GM19397 (cell line): Measurements from ENCODE around the gene RAB34.

Experiments used
- ATAC-seq: cut with Tn5 transposase; IDR thresholded peaks from one replicate; pipeline ENCODE4 v1.9.1; 2021; ENCODE audit warnings: mild to moderate bottlenecking, moderate library complexity; ENCODE audit not compliant: unreplicated experiment

RAB34 gene, protein sequence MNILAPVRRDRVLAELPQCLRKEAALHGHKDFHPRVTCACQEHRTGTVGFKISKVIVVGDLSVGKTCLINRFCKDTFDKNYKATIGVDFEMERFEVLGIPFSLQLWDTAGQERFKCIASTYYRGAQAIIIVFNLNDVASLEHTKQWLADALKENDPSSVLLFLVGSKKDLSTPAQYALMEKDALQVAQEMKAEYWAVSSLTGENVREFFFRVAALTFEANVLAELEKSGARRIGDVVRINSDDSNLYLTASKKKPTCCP

DNA sequence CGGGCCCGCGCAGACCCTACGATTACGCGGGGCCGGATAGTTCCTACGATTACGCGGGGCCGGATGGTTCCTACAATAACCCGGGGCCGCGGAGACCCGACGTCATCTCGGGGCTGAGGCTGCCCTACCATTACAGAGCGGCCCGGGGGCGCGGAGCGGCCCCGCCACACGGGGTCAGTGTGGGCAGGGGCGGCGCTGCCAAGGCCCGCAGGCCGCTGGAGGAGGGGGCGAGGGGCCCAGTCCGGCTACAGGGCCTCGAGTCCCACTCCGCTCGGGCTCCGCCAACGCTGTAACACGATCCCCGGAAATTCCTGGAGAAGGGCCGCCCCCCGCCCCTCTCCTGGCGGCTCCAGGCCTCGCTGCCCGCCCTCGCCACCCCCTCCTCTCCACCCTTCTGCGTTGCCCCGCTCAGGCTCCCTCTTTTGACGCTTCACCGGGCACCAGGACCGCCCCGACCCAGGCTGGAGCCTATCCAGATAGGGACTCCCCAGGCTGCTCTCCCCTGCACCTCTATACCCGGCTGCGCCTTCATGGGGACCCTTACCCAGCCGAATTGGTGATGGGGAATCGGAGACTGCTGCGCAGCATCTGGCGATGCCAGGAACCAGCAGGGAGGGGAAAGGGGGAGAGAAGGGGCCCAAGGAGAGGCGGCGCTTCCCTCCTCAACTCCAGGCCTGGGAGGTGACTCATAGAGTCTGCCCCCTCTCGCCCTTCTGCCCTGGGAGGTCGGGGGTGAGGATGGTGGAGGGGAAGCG lies at the start of gene RAB34:
TSS of gene RAB34 (minus strand) at position 291 of the 755 bp plus-strand sequence. CDS start 602 bp downstream, outside the sequence.
- no peak for ATAC-seq

DNA sequence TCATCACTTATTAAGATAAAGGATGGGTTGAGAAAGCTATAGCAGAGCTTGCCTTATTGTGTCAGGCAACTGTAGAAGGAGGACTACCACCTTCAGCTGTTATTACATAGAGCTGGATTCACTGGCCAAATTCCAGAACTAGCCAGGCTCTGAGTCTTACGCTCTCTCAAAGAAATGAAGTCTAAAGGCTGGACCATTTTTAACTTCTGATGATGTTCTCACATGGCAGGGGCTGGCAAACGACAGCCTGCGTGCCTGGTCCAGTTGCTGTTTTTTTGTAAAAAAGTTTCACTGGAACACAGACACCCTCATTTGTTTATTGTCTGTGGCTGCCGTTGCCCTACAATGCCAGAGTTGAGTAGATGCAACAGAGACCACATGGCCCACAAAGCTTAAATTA lies 47.4 kb upstream of the RAB34 start:
- ATAC-seq, result no peak

DNA sequence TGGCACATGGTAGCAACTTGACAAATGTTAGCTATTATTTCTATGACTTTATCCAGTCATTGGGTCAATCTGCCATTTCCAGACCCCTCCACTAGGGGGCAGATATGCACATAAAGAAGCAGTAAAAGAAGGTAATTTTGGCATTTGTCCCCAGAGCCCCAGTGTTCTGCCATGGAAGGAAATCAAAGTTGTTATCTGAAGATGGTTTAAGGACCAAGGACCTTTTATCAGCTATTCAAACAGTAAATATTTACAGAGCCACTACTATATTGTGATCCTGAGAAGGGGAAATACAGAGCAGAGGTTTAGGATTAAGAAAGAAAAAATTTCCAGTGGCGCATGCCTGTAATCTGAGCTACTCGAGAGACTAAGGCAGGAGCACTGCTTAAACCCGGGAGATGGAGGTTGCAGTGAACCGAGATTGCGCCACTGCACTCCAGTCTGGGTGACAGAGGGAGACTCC lies 46.2 kb upstream of the RAB34 start:
- no peak for ATAC-seq

DNA sequence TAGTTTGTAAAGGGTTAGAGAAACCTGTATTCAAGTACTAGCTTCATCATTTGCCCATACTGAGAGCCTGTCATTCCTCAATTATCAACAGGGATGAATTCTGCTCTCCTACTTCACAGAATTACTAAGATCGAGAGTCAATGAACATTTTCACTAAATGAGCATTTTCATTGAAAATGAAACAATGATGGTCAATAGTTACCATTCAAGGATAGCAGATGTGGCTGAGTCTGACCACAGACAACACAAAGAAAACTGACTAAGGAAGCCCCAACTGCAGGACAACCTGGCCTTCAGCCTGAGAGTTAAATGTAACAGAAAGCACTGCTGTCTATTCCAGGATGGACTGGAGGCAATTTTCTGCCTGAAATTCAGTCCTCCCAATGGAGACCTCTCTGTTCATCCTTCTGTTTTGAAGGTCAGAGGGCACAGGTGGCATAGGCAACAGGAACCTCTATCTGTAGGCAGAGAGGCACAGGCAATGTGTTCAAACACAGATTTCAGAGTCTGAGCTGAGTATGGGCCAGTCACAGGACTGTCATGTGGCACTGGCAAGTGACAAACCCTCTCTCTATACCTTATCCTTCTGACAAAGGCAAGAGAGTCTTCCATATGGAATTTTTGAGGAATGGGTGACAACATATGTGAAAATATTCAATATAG lies 45.6 kb upstream of the RAB34 start:
- no peak for ATAC-seq

DNA sequence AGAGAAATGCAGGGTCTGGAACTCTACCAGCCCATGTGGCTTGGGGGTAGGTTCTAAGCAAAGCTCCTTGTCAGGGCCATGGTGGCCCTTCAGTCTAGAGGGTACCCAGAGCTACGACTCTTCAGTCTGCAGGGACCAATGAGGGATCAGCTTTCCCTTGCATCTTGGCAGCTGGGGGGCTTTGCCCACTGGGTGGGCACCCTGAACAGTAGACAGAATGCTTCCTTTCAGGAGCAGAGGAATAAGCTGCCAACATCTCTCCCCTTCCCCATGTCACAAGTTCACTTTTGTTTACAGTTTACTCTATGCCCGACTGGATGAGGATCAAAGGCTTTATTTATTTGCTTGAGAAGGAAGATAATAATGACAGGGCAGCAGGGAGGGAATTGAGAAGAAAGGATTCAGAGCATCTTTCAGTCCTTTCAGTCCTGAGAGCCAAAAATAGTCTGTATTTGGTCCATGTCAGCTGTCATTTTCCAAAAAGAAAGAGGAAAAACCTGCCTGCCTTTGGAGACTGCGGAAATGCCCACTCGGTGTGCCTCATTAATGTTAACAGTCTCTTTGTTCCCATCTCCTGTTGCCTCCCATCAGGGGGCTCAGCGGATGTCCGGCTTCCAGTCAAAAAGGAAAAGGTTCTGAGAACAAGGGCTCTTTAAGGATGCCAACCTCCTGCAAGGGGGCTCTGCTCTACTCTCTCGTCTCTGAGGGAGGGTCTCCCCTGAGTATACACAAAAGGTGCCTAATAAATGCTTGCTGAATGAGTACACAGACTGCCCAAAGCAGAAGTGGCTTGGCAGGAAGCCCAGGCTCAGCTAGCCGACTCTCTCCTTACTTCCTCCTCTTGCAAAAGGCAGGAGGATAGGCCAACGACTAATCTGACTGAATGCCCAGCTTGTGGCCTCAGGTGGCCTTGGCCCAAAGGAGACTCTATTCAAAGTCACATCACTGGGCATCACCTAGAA lies 43.2 kb upstream of the RAB34 start:
- no peak for ATAC-seq

DNA sequence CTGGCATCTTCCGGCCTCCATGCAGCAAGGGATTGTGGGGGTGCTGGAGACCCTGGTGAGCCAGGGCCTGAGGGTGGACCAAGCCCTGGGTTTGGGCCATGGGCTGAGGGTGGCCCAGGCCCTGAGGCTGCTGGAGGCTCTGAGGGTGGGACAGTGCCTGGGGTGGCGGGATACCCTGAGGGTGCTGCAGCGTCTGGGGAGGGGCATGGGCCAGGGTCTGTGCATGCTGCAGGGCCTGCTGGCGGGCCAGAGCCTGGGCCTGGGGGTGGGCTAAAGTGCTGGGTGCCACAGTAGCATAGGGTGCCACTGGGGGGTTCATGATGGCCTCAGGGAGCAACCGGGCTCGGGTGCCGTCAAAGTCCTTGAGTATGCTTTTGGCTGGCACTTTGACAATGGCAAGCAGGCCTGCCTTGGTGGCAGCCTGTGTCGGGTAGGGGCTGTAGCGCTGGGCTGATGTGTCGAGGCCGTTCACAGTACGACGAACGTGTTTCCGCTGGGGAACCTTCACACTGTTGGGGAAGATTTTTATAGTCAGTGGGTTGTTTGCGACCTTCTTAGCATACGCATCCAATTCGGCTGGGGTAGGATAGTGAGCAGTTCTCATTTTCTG lies 41.7 kb upstream of the RAB34 start:
- no peak for ATAC-seq

DNA sequence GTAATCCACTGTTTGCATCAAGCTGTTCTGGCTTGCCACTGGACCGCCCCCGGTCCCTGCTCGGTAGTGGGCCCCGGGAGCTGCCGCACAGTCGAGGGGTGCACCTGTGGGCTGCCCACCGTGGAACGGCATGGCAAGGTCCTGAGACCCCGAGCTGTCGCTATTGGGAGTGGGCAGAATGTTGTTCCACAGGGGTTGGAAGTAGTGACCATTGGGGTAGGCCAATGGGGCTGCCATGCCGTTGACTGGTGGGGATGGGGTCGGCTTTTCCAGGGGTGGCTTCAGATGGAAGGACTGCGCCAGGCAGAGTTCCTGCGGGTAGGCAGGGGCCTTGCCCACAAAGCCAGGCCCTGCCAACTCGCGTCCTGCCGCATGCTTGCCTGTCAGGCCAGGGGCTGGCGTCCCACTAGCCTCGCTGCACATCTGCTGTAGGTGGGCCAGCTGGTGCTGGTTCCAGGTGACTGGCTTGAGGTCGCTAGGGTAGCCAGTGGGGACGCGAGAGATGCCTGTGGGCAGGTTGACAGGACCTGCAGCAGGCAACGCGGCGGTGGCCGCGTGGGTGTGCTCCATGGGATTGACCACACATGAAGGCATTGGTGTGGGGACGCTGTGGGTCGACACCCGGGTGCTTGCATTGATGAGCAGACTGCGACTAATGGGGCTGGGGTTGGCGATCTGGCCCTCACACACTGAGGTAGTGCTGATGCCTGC lies 40.9 kb upstream of the RAB34 start:
- ATAC-seq, result no peak

DNA sequence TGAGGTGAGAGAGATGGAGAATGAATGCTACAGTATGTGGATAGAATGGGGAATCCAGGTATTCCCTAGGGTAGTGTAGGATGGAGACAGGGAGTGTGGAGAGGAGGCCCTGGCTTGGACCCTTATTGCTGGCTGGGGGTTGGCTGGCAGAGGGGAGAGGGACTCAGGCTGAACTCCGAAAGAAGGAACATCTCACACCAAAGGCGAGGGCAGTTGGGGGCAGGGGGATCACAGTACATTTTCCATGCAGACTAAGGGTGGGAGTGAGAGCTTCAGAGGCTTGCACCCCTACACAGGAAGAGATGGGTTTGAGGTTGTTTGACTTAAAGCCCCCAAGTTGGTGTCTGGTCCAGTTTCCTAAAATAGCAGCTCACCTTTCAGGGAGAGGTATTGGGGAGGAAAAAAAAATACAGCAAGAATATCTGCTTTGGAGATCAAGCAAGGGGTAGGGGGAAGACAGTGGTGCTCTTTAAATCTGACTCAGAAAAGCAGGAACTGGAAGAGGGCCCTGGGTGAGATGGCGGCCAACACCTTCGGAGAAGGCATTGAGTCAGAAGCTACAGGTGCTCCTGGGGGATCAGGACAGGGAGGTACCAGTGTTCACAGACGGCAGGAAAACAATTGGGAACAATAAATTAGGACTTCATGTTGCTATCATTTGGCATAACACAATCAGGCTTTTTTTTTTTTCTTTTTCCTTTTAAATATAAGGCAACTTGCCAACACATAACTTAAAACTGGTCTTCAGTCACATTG lies 38.6 kb upstream of the RAB34 start:
- no peak for ATAC-seq

DNA sequence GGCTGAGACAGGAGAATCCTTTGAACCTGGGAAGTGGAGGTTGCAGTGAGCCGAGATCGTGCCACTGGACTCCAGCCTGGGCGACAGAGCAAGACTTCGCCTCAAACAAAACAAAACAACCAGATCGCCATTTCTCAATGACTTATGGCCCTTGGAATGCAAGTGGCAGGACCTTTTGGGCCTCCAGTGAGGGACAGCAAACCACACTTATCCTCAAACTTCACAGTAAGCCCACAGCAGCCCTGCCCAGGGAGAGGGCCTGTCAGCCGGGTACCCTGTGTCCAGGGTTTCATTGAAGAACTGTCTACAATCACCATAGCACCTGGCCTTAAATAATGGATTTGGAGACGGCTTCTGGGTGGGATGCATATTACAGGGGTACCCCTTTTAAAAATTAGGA lies 37.8 kb upstream of the RAB34 start:
- no peak for ATAC-seq

DNA sequence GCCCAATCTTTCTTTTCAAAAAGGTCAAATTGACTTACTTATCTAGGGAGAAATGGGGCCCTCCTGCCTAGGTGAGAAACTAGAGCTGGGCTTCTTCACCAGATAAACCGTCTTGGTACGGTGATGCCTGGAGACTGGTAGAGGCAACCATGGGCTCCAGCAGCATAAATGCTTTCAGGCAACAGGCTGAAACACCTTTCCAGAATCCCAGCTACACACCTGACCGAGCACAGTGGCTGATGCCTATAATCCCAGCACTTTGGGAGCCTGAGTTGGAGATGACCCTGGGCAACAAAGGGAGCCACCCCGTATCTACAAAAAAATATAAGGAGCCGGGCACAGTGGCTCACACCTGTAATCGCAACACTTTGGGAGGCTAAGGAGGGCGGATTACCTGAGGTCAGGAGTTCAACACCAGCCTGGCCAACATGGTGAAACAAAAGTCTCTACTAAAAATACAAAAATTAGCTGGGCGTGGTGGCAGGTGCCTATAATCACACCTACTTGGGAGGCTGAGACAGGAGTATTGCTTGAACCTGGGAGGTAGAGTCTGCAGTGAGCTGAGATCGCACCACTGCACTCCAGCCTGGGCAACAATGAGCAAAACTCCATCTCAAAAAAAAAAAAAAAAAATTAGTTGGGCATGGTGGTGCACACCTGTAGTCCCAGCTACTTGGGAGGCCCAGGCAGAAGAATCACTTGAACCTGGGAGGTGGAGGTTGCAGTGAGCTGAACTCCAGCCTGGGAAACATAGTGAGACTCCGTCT lies 34.1 kb upstream of the RAB34 start:
- ATAC-seq, result no peak

DNA sequence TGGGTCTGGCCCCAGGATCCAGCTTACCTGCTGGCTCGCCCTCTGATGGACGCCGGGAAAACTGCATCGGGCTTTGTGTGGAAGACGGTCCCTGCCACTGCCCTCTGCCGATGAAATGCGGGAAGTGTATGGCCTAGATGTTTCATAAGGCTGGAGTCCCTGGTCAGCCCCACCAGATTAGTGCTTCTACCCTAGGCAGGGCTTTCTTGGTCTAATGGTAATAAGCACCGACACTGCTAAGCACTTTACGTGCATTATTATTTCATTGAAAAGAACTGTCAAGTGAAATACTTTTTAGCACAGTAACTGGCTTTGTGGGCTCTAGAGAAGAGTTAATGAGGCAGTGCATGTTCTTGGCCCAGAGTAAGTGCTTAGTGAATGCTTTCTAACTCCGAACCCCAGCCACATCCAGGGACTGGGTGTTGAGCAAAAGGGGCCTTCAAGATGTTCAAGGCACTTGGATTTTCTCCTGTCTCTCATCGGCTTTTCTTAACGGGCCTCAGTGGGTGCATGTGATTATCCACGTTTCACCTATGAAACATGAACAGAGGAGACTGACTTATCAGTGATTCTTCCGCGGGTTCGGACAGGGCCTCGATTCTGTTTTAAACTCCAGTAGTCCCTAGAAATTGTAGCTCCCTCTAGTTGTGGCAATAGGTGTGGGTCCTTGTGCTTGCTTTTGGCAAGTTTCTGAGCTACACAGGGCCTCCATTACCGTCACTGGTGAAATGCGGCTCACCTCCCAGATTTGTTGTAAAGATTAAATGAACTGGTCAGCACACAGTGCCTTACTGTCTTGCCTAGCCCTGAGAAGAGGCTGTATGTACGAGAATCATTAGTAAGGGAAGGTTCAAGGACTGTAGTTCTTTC lies 32.7 kb upstream of the RAB34 start:
- ATAC-seq, result peak; percentile 56

DNA sequence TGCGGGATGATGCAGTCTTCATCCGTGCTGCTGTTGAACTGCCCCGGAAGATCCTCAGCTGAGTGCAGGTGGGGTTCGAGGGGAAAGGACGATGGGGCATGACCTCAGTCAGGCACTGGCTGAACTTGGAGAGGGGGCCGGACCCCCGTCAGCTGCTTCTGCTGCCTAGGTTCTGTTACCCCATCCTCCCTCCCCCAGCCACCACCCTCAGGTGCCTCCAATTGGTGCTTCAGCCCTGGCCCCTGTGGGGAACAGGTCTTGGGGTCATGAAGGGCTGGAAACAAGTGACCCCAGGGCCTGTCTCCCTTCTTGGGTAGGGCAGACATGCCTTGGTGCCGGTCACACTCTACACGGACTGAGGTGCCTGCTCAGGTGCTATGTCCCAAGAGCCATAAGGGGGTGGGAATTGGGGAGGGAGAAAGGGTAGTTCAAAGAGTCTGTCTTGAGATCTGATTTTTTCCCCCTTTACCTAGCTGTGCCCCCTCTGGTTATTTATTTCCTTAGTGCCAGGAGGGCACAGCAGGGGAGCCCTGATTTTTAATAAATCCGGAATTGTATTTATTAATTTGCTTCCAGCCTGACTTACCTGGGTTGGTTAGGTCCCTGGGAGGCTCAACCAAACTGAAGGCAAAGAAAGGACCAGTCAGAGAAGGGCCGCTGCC lies 32.0 kb upstream of the RAB34 start:
- ATAC-seq, result no peak

DNA sequence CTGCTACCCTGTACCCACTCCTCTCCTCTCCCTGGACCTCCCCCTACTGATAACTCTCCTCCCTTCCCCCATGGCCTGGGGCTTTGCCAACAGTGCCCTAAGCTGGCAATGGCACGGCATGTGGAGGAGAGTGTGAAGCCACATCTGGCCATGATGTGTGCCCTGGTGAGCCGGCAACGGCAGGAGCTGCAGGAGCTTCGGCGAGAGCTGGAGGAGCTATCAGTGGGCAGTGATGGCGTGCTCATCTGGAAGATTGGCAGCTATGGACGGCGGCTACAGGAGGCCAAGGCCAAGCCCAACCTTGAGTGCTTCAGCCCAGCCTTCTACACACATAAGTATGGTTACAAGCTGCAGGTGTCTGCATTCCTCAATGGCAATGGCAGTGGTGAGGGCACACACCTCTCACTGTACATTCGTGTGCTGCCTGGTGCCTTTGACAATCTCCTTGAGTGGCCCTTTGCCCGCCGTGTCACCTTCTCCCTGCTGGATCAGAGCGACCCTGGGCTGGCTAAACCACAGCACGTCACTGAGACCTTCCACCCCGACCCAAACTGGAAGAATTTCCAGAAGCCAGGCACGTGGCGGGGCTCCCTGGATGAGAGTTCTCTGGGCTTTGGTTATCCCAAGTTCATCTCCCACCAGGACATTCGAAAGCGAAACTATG lies 31.3 kb upstream of the RAB34 start:
- ATAC-seq, result no peak

DNA sequence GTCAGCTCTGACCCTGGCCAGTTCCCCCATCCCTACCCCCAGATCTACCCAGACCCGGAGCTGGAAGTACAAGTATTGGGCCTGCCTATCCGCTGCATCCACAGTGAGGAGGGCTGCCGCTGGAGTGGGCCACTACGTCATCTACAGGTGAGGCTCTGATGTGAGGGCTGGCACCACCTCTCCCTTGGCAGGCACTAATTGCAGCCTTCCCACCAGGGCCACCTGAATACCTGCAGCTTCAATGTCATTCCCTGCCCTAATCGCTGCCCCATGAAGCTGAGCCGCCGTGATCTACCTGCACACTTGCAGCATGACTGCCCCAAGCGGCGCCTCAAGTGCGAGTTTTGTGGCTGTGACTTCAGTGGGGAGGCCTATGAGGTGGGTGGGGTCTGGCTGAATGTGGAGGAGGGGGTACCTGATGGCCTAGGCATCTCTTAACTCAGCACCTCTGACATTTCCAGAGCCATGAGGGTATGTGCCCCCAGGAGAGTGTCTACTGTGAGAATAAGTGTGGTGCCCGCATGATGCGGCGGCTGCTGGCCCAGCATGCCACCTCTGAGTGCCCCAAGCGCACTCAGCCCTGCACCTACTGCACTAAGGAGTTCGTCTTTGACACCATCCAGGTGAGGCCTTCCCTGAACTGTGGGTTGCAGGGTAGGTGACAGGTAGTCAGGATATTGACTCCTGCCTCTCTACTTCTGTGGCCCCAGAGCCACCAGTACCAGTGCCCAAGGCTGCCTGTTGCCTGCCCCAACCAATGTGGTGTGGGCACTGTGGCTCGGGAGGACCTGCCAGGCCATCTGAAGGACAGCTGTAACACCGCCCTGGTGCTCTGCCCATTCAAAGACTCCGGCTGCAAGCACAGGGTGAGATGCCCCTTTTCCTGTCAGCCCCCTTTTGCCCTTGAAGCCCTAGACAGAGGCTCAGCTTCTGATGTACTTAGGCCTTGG lies 30.4 kb upstream of the RAB34 start:
- no peak for ATAC-seq

DNA sequence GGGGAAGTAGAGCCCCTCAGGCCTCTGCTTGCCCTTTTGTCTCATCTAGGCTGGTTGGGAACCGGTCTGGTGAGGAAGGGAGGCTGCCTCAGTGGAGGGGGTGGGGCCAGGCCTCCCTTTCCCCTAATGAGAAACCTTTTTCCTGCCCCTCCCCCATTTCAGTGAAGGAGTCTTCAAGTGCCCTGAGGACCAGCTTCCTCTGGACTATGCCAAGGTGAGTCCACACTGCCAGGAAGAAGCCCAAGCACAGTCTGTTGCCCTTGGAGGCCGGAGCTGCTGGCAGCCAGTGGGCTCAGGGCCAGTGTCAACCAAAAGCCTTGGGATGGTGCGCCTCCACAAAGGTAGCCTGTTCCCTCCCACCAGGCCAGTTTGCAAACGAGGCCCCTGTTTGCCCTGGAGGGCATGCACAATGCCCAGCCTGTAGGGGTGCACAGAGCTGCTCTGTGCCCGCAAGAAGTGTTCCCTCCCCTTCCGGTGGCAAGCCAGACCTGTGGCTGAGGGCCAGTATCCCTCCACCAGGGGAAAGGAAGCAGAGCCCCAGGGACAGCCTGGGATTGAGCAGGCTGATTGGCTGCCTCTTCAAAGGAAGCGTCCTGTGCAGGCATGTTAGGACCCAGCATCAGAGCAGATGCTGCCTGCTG lies 29.5 kb upstream of the RAB34 start:
- ATAC-seq, result no peak
